Muscle of arm (tissue), 12 donors: ENCODE results near the gene DNAH5. TPM values are rescaled to one million over a fixed set of nuclear protein-coding genes. Genes with fewer than 3 reads are reported as not detected.

Source experiments
- DNase-seq: peaks from one replicate; pipeline ENCODE4 v3.0.0-alpha.2; 2013
- polyA plus RNA-seq, 12 donors: library from polyadenylated mRNA; unstranded; fragments of 120-200 nt; gene quantifications; one replicate each; pipeline ENCODE4 v1.2.1, GENCODE V29; 2013; ENCODE audit not compliant: insufficient read length in 12 of 12

The DNAH5 gene
- polyA plus RNA-seq, 12 donors, result 0.19 to 1.8 (median 0.61) TPM; not detected in 1

- no peak for DNase-seq
These were observed 208.8 kb downstream of the DNAH5 start for GRCh38 chr5:13735691-13736090.

DNA sequence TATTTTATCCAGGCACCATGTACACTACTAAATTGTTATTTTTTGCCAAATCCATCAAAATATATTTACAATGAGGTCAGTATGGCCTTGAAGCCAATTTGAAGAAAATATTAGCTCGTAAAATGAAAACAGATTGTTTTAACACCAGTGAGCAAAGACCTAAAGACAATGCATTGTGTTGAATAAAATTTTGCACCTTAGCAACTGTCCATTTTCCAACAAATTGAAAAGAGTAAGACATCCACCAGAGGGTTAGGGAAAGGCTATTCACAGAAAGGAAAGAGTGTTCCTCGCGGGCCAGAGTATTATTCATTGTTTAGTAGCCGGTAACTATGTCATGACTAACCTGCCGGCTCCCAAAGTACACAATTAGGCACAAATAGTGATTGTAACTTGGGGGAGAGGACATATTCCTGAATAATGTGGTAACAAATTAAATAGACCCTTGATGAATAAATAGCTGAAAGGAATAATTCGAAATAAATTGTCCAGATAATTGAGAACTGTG is 213.3 kb downstream of the DNAH5 start:
- peak; percentile 21 for DNase-seq

GRCh38 chr5:13708906-13709305 is 235.6 kb downstream of the DNAH5 start:
- no peak for DNase-seq

DNA sequence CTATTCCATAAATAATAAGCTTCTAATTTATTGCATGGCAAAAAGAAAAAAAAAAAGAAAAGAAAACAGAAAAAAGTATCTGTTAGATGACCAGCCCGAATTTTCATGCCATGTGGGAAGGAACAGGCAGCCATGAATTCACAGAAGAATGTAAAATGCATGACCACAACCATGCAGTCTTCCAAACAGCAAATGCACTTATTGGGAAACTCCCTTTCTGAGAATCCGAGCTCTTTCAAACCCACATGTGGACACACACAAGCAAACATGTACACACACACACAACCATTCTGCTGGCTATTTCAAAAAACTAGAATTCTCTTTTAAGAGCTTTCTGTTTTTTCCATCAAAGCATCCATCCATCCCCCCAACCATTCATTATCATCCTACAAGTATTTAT is 236.1 kb downstream of the DNAH5 start:
- no peak for DNase-seq

DNA sequence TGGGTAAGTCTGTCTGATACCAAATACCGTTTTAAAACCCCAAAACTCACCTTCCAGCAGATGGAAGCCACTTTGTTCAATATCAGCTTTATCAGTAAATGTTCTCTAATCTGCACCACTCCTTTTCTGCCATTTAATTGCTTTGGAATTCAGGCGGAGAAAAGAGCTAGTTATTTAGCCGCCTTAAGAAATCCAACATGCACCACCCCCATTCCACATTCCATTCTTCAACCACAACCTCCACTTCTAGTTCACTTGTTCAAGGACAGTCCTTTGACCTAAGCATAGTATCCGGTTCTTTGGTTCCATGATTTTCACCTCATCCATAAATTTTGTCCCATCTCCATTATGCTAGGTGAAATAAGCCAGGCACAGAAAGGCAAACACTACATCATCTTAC is 240.1 kb downstream of the DNAH5 start:
- DNase-seq, result no peak

GRCh38 chr5:13700626-13701025 is 243.9 kb downstream of the DNAH5 start:
- no peak for DNase-seq

DNA sequence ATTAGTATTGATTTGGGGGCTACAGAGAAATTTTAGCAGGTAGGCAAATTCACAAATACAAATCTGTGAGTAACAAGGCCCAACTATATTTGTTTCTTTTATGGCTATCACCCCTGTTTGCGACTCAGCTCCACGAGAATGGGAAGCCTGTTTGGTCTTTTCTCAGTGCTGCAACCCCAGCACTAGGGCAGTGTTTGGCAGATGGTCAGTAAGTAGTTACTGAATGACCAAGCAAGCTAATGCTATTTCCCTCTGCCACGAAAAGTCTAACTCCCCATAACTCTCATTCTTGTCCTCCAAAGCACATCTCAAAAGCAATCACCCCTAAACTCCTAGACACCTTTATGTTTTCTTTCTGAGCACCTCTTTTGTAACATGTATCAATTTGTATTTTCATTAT is 245.6 kb downstream of the DNAH5 start:
- no peak for DNase-seq

- no peak for DNase-seq
These were observed 249.3 kb downstream of the DNAH5 start for GRCh38 chr5:13695076-13695712.

- DNase-seq, result no peak
These were observed 252.3 kb downstream of the DNAH5 start for GRCh38 chr5:13692172-13692571.

DNA sequence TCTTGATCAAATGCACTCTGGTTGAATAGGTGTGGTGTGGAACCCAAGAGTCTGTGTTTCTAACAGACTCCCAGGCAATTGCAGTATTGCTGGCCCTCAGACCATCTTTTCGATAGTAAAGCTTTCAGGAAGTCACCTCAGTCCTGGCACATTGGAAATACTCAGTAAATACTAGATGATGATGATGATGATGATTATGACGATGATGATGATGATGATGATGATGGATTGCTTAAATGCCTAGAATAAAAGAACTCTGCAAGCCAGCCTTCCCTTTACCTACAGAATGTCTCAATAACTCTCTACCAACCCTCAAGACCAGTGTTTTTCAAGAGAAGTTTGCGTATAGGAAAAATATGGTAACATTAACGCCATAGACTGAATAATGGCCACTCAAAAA is 268.0 kb downstream of the DNAH5 start:
- DNase-seq, result no peak

- DNase-seq, result no peak
These were observed 270.1 kb downstream of the DNAH5 start for GRCh38 chr5:13674391-13674790.

DNA sequence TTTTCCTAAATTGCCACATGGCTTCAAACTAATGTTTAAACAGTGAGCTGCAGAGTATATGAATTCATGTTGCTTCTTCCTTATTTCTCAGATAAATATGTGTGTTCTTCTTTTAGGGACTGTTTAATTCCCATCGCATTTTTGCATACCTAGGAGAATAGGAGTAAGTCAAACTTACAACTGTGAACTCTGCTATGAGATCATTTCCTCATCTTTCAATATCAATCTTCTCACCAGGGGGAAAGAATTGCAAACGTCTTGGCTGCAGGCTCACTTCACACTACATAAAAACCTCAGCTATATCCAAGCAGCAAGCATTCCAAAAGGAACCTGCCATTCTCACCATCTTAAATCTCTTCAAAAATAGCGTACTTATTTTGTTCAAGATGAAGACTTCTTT is 271.0 kb downstream of the DNAH5 start:
- peak; percentile 43 for DNase-seq

DNA sequence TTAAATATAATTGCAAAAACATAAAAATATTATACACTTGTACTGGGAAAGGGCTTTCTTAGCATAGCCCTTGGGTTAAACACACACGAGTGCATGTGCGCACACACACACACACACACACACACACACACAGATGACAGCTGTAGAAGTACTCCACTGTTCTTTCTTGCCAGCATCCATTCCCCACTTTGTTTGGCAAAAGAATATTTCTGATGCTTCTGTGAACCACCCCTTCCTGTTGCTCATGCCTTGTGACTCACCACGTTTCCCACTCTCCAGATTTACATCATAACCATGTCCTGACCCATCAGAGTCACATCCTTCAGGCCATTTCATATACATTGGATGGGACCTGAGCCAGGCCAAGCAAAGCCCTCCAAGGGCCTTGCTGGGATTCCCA is 280.1 kb downstream of the DNAH5 start:
- no peak for DNase-seq

- DNase-seq, result no peak
These were observed 281.9 kb downstream of the DNAH5 start for GRCh38 chr5:13662626-13663025.

GRCh38 chr5:13661272-13661671 is 283.2 kb downstream of the DNAH5 start:
- DNase-seq, result no peak

GRCh38 chr5:13660072-13660471 is 284.4 kb downstream of the DNAH5 start:
- DNase-seq, result no peak

DNA sequence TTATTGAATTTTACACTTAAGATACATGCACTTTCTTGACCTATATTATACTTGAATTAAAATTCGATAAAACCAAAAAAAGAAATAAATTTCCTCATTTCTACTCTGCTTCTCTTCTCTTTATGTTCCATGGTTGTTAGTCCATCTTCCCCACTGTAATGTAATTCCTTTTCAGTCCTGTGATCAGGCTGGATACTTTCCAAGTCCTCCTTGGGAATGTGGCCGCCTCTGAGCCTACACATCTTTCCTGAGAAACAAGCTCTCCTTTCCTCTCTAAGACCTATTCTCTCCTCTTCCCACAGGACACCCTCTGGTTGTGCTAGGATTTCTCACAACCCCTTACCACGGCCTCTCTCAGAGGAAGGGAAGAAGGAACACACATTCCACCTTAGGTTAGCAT is 285.1 kb downstream of the DNAH5 start:
- no peak for DNase-seq

GRCh38 chr5:13658761-13659160 is 285.7 kb downstream of the DNAH5 start:
- DNase-seq, result no peak

GRCh38 chr5:13658152-13658551 is 286.3 kb downstream of the DNAH5 start:
- no peak for DNase-seq

DNA sequence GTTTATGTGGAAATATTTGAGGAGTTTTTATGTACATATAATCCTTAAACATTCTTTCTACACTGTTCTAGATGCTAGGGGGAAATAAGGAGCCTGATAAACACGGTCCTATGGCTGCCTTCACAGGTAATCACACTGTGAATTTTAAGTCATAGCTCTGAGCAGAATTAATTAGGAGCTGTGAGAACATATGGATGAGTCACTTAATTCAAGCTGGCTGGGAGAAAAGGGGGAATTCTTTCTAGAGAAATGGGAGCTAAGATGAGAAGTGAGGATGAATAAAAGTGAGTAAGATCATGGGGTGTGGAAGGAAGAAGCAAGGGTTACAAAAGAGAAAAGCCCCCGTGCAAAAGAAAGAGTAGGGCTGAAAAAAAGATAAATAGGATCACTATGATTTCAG is 290.8 kb downstream of the DNAH5 start:
- no peak for DNase-seq

- no peak for DNase-seq
These were observed 294.8 kb downstream of the DNAH5 start for GRCh38 chr5:13649656-13650055.

GRCh38 chr5:13648822-13649221 is 295.7 kb downstream of the DNAH5 start:
- DNase-seq, result no peak

DNA sequence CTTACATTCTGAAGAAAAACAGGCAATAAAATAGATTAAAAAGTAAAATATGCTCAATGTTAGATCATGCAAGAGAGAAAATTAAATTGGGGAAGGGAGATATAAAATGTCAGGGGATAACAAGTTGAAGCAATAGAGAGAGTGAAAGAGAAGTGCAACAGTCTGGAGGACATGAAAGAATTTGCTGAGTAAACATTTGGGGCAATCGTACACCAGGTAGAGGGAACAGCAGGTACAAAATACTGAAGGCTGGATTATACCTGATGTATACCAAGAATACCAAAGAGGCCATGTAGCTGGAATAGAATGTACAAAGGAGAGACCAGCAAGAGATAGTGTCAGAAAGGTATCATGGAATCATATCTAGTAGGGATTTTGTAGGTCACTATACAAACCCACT is 300.8 kb downstream of the DNAH5 start:
- DNase-seq, result no peak

DNA sequence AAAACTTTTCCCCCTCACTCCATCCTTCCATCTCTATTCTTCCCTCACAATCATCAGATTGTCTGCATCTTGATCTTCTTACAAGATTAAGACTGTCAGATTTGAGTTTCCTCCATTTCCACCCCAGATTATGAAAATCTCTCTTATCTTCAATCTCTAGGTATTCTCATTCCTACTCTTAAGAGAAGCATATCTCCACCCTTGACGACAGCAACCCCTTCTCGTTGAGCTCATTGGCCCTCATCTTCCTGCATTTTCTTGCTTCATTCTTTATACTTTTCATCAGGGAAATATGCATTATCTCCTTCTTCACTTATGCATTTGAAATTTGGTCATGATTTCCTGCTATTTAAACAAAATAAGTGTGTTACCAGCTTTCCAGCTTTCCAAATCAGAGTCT is 301.3 kb downstream of the DNAH5 start:
- DNase-seq, result no peak
